GM21447 (cell line): ENCODE data around the gene H1-8.

Source experiments
- ATAC-seq: cut with Tn5 transposase; IDR thresholded peaks from one replicate; pipeline ENCODE4 v1.9.1; 2021; ENCODE audit not compliant: unreplicated experiment

Gene H1-8

DNA sequence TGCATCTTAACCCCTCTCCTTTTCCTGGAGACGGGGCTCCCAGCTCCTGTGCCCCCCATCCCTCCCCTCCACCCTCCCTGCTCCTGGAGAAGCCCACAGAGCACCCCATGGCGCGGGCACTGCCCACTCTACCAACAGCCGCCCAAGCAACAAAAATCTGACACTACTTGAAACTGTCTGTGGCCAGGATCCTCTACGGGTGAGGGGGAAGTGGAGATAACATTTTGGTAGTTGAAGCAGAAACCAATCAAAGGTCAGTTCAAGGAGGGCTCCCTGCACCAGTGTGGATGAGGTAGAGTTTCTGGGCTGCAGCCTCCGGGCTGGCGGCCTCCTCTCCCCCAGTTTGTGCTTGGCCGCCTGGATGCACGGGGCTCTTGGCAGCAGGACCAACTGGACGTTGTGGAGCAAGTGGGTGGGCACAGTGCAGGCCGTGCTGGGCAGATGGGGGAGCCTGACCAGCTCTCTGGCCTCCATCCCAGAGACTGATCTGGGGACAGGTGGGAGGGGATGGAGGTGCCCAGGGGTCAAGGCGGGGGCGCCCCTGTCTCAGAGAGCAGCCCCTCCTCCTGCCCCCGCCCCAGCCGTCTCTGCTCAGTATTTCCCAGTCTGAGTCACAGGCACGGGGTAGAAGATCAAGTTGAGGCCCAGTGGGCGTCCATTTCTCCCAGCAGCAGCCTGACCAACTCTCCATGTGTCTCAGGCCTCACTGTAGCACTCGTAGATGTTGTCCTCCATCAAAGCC lies 12.8 kb downstream of the H1-8 start:
- ATAC-seq = no peak

DNA sequence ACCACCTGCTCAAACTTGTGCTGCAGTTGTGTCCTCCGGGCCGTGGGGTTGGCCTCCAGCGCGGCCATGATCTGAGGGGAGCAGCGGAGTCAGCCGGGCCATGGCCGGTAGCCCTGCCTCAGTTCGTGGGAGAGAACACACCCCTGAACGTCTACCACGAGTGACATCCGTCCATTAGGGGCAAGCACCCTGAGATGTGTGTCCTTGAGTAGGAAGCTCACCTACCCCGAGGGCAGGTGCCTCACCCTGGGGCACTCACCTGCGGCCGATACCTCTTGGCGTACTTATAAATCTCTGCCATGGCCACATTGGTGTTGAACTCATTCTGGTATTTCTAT lies 13.4 kb downstream of the H1-8 start:
- ATAC-seq = no peak

DNA sequence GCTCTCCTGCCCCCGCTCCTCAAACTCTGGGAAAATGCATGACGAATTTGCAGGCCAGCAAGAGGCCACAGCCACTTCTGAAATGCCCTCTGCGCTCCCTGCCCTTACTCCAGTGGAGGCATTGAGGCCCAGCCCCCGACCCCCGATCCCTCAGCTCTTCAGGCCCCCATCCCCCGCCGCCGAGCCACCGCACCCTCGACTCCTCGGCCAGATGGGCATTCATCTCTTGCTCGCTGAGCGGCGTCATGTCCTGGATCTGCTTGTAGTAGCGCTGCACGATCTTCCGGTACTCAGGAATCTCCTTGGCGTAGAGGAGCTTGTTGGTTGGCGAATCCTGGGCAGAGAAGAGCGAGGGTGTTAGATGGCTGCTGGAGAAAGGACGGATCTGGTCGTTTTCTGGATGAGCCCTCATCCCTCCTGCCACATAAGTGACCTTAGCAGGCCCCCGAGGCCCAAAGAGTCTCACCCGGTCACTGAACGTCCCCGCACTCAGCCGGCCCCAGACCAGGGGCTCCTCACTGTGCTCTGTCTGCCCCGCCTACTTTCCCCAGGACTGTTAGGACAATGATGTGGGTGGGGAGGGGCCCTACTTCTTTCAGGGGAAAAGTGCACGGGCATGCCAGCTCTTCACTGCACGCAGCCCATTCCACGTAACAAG lies 14.0 kb downstream of the H1-8 start:
- ATAC-seq = no peak

DNA sequence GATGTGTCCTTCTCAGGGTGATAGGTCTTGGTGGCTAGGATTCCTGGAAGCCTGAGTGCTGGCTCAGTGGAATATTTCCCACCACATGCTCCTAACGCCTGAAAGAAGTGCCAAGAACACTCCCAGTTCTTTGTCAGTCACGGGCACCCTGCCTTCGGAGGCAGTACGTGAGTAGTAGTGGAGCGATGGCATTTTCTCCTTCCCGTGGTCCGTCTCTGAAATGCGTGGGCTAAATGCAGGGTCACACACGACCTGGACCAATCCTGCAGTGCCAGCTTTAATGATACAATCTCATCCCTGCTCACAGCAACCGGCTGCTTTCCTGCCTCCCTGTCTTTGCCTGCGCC lies 14.5 kb downstream of the H1-8 start:
- ATAC-seq = no peak

DNA sequence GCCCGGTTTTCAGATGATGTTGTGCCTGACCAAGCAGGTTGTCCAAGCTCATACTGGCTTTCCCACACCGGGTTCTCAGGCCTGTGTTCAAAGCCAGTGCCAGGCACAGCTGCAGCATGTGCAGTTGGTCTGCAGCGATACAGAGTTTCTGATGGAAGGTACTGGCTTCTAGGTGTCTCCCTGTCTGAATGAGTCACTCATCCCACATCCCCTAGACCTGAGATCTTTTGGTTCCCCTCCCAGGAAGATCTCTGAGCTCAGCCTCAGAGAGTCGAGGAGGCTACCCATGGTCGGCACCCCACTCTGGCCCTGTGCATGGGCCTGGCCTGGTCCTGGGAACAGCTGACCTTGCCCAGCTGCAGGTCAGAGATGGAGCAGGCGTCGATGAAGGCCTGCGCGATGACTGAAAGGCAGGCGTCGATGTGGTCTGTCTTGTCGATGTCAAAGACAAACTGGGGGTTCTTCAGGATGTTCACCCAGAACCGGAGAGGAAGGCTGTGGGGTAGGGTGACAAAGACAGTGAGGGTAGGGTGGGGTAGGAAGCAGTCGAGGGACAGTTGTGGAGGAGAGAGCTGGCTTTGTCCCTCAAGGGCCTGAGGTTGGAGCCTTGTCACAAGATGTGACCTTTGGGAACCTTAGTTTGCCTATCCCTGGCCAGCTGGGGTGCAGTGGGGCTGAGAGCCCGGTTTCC lies 15.3 kb downstream of the H1-8 start:
- ATAC-seq = no peak

DNA sequence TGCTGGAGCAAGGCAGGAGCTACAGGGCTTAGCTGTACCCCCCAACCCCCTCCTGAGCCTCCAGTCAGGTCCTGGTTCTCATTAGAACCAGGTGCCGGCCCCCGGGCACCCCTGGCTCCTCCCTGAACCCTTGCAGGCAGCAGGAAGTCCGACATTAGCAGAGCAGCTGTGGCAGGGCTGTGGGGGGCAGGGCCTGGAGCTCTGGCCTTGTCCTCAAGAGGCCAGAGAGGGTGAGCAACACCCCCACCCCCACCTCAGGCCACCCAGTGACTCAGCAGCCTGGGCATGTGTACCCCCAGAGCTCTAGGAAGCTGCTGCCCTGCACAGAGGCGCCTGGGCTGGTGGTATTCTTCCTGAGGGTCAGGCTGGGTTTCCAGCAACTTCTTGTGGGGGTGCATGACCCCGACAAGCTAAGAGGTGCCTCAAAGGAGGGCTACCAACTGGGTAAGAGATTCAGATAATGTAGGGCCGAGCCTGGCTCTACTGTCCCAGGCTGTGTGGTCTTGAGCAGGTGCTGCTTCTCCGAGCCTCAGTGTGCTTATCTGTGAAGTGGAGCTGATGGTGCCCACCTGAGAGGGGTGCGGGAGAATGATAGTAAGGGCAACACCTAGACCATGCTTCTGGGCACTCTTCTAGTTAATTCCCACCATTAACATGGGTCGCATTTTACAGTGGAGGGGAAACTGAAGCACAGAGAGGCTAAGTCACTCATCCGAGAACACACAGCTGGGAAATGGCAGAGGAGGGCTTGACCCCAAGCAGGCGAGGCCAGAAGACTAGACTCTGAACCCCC lies 16.0 kb downstream of the H1-8 start:
- no peak for ATAC-seq

DNA sequence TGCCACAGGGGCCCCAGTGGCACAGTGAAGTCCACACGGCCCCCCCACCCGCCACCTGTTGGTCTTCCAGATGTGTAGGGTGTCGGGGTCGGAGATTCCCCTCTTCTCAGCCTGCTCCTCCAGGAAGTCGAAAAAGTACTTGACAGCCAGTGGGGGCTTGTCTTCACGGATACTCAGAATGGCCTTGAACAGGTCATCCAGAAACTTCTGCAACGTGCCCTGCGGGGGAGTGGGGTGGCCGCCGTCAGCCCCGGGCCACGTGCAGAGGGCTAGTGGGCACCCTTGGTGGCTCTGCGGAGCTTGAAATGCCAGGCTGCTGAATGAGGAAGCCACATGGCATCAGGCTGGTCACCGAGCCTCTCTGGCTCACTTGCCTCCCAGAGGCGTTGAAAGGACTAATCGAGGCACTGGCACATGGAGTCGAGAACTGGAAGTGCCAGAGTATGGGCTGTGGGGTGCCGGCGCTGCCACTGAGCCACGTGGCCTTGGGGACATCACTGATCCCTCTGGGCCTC lies 16.6 kb downstream of the H1-8 start:
- ATAC-seq = no peak

DNA sequence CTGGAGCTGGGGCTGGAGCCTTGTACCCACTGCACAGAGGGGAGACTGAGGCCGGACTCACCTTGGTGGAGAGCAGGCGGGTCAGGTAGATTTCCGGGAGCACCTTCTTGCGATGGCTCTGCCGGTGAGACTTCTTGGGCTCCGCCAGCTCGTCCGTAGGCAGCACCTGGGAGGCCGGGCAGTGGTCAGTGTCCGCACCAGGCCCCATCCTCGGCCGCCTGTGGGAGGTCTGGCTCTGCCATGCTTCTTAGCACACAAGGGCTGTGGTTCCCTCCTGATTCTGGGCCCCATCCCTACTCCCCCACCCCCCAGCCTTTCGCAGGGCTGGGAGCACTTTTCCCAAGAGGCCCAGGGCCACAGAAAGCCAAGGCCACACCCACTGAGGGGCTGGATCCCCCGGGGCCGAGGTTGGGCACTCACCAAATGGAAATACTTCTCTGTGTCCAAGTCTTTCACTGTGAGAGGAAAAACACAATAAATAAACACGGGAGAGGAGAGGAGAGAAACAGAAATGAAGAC lies 17.4 kb downstream of the H1-8 start:
- no peak for ATAC-seq

DNA sequence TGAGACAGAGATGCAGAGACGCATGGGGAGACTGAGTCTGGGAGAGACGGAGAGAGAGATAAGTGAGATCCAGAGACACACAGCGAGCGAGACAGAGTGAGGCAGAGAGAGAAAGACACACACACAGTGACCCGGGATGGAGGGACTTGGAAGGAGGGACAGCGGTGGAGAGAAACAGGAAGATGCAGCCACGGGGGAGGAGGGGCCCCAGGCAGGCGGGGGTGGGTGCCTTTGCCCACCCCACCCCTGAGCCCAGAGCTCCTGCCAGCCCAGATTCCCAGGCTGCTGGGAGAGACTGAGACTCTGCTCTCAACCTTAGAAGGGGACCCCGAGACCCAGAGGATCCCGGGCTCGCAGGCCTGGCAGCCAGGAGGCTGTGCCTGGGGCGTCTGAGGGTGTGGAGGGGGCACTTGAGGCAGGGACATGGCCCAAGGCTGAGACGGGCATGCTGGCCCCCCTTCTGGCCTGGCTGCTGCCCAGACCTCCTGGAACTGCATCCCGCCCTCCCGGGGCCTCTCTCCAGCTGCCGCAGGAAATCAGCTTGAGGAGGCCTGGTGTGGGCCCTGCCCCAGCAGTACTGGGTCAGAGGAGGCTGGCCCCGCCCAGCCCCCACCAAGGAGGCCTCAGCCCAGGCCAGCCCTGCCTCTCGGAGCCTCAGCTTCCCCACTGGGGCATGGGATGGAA lies 18.1 kb downstream of the H1-8 start:
- no peak for ATAC-seq

DNA sequence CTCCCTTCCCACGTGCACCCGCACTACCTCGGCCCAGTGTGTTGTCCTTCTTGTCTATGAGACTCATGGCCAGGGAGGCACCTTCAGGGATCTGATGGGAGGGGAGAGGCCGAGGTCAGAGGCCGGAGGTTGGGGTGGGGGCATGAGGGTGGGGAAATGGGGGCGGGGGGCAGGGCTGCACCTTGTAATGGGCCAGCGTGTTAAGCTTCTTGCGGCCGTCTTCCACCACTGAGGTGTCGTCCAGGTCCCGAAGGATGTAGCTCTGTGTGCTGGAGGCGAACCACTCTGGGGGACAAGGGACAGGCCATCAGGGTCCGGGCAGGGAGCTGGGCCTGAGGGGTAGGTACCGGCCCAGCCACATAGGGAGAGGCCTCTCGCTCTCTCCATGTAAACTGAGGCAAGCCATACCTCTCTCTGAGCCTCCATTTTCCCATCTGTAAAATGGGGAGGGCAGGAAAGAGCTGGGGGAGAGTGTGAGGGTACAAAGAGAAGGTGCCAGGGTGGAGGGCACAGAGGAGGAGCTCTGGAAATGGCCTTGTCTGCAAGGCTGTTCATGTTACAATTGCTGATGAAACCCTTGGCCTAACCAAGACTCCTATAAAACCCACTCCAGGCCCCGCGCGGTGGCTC lies 18.8 kb downstream of the H1-8 start:
- no peak for ATAC-seq

DNA sequence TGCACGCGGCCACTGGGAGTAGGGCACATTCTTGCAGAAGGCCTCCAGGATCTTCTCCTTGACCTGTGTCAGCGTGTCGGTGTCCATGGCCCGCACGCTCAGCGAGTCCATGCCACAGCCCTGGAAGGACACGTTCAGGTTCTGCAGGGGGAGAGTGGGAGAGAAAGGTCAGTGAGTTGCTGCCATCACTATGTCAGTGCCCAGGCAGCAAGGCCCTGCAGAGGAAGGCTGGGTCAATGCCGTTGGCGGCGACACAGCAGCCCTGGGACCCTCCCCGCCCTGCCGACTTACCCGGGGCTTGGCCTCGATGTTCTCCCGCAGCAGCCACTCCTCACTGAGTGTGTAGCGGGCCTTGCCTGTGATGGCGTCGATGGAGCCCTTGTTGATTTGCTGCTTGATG lies 19.8 kb downstream of the H1-8 start:
- ATAC-seq = no peak

DNA sequence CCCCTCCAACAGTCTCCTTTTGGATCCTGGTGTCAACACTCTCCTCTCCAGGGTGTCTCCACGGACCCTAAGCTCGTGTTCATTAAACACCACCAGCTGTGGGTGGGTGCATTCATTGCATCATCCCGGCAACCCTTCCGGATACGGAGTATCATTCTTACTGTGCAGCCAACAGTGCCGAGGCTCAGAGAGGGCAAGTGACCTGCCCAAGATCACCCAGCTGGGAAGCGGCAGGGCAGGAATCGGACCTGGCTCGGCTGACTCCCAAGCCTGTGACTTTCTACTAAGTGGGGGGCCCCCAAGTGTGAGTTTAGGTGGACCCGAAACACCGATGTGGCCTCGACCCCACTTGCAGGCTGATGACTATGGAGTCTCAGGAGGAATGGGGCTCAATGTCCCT lies 20.4 kb downstream of the H1-8 start:
- no peak for ATAC-seq

DNA sequence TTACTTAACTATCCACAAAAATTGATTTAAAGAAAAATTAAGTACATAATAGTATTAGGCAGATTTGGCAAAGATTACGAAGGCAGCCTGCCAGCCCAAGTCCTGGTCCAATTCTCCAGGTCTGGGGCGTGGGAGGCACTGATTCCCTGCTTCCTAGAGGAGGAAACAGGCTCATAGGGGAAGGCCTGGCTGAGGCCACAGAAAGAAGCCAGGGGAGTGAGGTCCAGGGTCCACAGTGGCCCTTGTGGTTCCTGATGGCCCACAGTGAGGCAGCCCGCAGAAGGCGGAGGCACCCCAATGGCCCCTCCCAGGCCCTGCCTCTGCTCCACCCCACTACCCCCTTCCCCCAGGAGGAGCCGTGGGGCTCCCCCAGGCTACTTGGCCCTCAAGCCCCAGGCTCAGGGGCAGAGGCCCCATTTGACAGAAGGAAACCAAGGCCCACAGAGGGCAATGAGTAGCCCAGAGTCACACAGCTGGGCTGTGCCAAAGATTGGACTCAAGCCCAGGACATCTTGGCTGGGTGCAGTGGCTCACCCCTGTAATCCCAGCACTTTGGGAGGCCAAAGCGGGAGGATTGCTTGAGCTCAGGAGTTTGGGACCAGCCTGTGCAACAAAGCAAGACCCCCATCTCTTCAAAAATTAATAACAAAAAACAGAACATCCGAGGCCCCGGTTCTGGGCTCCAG lies 21.0 kb downstream of the H1-8 start:
- ATAC-seq = no peak

DNA sequence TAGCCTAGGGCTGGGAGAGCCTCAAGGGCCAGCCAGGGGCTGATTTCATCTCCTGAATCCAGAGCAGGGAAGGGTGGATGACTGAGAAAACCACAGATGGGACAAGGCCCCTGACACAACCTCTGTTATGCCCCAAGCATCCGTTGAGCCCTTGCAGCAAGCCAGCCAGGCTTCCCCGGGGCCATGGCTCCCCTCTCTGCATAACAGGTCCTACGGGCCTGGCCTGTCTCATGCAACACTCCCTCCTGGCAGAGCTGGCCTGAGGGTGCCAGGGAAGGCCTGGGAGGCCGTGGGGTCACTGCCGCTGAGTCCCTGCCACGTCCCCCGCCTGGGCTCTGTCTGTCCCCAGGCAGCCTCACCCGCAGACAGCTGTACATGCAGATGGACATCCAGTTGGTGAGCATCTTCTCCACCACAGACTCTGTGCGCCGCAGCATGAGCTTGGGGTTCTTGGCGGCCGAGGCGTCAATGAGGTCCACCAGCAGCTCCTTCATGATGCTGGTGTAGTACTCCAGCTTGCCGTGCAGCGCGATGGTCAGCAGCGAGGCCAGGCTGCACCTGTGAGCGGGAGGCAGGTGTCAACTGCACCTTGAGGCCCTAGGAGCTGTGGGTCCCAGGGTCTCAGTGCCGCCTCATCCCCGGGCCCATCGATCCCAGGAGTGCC lies 22.1 kb downstream of the H1-8 start:
- no peak for ATAC-seq

DNA sequence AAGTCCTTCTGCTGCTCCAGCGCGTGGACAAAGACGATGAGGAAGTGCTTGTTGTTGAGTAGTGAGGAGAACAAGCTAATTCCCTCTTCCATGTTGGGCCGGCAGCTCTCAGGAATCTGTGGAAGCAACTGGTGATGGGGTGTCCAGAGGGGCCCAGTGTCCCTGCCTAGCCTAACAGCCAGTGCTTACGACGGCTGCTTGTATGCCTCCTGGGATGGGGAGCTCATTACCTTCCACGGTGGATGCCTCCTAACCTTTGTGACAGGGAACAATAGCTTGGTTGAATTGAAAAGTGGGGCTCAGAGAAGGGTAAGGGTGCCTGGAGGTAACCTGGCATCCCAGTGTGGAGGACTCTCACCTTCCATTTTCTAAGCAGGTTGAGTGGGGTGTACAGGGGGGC lies 22.9 kb downstream of the H1-8 start:
- ATAC-seq = no peak

DNA sequence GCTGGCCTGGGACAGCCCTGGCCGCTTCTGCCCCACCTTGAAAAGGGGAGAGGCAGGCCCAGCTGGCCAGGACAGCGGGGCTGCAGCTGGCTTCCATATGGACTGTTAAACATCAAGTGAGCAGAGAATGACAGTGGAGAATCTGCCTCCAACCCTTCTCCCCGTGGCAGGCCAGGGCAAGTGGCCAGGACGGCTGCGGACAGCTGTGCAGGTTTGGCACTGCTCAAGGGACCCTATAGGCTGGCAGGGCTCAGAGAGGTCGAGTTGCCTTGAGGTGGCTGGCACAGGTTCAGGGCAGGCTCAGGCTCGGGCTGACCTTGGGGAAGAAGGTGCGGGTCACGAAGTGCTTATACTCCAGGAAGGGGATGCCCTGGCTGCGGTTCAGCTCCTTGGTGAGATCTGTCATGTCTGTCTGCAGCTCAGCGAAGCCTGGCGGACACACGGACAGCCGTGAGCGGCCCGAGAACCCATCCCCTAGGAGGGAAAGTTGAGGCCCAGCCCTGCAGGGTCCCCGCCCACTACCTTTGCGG lies 24.3 kb downstream of the H1-8 start:
- ATAC-seq = no peak

DNA sequence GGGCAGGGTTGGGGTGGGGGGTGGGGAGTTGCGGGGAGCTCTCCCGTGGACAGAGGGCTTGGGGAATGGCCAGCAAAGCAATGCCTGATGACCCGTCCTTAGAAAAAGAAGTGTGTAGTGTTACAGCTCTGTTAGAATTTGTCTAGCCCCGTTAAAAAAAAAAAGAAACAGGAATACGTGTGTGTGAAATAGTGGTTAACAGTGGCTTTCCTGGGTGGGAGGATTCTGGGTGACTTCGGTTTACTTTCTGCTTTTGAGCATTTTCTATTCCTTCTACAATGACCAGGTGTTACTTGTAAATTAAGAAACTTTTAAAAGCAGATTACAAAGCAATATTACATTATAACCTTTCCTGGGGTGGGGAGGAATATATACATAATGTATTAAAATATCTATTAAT lies 25.0 kb downstream of the H1-8 start:
- no peak for ATAC-seq

DNA sequence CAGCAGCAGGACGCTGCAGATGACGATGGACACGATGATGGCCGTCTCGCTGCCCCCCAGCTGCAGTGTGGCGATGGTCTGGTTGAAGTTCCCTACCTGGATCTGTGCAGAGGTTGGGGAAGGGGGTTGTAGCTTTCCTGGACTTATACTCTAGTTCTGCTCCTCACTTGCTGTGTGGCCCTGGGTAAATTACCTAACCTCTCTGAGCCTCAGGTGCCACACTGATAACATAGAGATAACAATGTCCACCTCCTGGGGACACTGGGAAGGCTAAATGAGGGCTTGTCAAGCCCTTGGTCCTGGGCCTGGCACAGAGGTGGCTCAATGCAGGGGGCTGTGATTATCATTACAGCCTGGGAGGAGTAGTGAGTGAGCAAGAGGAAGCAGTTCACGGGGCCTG lies 26.9 kb downstream of the H1-8 start:
- no peak for ATAC-seq
